Activated B cell treated with CpG ODN at 0.5 μM for 24 hours (primary cell): ENCODE data around the gene PTPRT. TPM values are rescaled to one million over a fixed set of nuclear protein-coding genes. Genes with fewer than 3 reads are reported as not detected.

Experiments
- ATAC-seq: fragments of 200-7000 bp; cut with Tn5 transposase; one replicate; pipeline ENCODE4 v1.10.0; 2021; ENCODE audit warnings: low read depth, mild to moderate bottlenecking, moderate library complexity
- CTCF ChIA-PET: fragments of 350-600 bp; sonication (Branson Sonifier 250); formaldehyde crosslinking; loops from one replicate; lab custom pipeline; 2021; ENCODE audit warnings: antibody characterized with exemption; lab: Charles Lee
- POLR2A ChIA-PET: fragments of 350-600 bp; sonication (Branson Sonifier 250); formaldehyde crosslinking; loops from one replicate; lab custom pipeline; 2021; ENCODE audit warnings: antibody characterized with exemption; lab: Charles Lee
- DNase-seq: peaks from one replicate; pipeline ENCODE4 v3.0.0; 2022
- H3K27ac Mint-ChIP-seq: one replicate; pipeline ENCODE4 v1.8.0; 2020; ENCODE audit warnings: mixed read lengths
- H3K27me3 Mint-ChIP-seq: one replicate; pipeline ENCODE4 v1.8.0; 2021; ENCODE audit warnings: mixed read lengths
- H3K36me3 Mint-ChIP-seq: one replicate; pipeline ENCODE4 v1.8.0; 2021; ENCODE audit warnings: low read depth, mixed read lengths
- H3K4me1 Mint-ChIP-seq: one replicate; pipeline ENCODE4 v1.8.0; 2021; ENCODE audit warnings: mixed read lengths
- H3K4me3 Mint-ChIP-seq: one replicate; pipeline ENCODE4 v1.8.0; 2020; ENCODE audit warnings: mild to moderate bottlenecking, mixed read lengths
- H3K9me3 Mint-ChIP-seq: one replicate; pipeline ENCODE4 v1.8.0; 2020; ENCODE audit warnings: mixed read lengths
- CTCF ChIP-seq: fragments of 200-600 bp; IDR thresholded peaks from one replicate; pipeline ENCODE4 v1.8.0; 2022; ENCODE audit warnings: antibody characterized with exemption, mild to moderate bottlenecking
- intact Hi-C: fragments of 100-400 bp; cut with micrococcal nuclease; formaldehyde crosslinking; loops from one replicate; pipeline ENCODE4 v1.15.1; 2024
- total RNA-seq: library from RNA; stranded (reverse); gene quantifications from 2 replicates; pipeline ENCODE4 v1.2.3, GENCODE V29; 2022

Gene PTPRT
- total RNA-seq, 1 donor from 2014 or later: not detected

GRCh38 chr20:42955713-42956112 lies 234.0 kb downstream of the PTPRT start:
- no peak for DNase-seq
- peaks cover 5% of the 10 kb centered on the region for H3K9me3 Mint-ChIP-seq
- no peaks in the 10 kb centered on the region for H3K4me1 Mint-ChIP-seq
- H3K4me3 Mint-ChIP-seq: no peak overlapping the region
- no peak overlapping the region for H3K27ac Mint-ChIP-seq
- H3K36me3 Mint-ChIP-seq: no peaks in the 10 kb centered on the region
- intact Hi-C loops: no loop called here
- TF ChIP-seq CTCF: no peak
- ChIA-PET POLR2A (no interaction called here), CTCF (no interaction called here)
- ATAC-seq: no peak
- peaks cover 2% of the 10 kb centered on the region for H3K27me3 Mint-ChIP-seq

DNA sequence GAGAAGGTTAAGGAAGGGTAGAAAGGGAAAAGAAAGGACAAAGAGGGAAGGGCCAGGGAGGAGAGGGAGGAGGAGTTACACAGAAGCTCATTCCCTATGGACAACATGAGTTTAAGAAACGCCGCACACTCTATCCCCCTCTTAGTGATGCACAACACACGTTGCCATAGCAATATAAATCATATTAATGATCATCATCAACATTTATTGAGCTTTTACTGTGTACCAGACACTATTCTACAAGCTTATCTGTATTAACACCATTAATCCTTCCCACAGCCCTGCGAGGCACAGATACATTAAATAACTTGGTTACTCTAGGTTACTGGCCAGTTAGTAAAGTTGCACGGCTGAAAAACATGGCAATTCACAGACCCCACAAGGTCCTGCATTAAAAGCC lies 234.8 kb downstream of the PTPRT start:
- H3K27ac Mint-ChIP-seq: no peak overlapping the region
- DNase-seq: no peak
- H3K9me3 Mint-ChIP-seq: peaks cover 5% of the 10 kb centered on the region
- H3K27me3 Mint-ChIP-seq: peaks cover 2% of the 10 kb centered on the region
- no peak overlapping the region for H3K4me3 Mint-ChIP-seq
- CTCF ChIA-PET: no interaction called here
- H3K36me3 Mint-ChIP-seq: no peaks in the 10 kb centered on the region
- ATAC-seq: no peak
- intact Hi-C loops: no loop called here
- POLR2A ChIA-PET: no interaction called here
- TF ChIP-seq CTCF: no peak
- H3K4me1 Mint-ChIP-seq: no peaks in the 10 kb centered on the region

- Mint-ChIP-seq H3K9me3 (peaks cover 11% of the 10 kb centered on the region), H3K4me1 (no peaks in the 10 kb centered on the region), H3K36me3 (no peaks in the 10 kb centered on the region), H3K4me3 (no peak overlapping the region), H3K27me3 (no peaks in the 10 kb centered on the region), H3K27ac (no peak overlapping the region)
- intact Hi-C loops: no loop called here
- no peak for ATAC-seq
- ChIA-PET POLR2A (no interaction called here), CTCF (no interaction called here)
- TF ChIP-seq CTCF: no peak
- no peak for DNase-seq
These were observed 239.8 kb downstream of the PTPRT start for GRCh38 chr20:42949950-42950349.

DNA sequence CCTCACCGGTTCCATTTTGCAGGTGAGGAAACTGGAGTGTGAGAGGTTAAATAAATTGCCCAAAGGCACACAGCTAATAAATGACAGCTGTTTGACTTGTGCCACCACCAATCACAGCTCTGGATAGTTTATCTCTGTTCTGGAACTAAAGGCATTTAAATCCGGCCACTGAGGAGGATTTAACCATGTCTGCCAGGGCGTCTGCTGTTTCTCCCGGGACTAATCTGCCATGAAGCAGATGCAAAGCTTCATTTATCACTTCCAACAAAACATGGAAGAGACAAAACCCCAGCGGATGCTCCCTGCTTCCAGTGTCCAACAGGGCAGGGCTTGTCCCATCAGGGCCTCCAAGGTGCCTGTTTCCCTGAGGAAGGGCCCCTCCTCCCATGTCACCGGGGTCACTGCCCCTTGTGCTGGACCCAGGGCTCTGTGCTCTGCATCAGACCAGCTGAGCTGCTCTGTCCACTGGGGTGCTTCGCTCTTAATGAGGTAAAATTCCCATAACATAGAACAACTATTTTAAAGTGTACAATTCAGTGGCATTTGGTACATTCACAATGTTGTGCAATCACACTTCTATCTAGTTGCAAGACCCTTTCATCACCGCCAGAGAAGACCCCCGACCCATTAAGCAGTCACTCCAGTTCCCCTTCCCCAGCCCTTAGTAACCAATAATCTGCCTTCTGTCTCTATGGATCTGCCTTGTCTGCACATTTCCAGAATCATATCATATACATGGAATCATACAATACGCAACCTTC lies 244.3 kb downstream of the PTPRT start:
- no peak overlapping the region for H3K4me3 Mint-ChIP-seq
- no peaks in the 10 kb centered on the region for H3K4me1 Mint-ChIP-seq
- intact Hi-C loops: no loop called here
- H3K9me3 Mint-ChIP-seq: peaks cover 11% of the 10 kb centered on the region
- no peaks in the 10 kb centered on the region for H3K27me3 Mint-ChIP-seq
- H3K36me3 Mint-ChIP-seq: no peaks in the 10 kb centered on the region
- CTCF ChIA-PET: no interaction called here
- DNase-seq: no peak
- TF ChIP-seq CTCF: no peak
- ATAC-seq: no peak
- no peak overlapping the region for H3K27ac Mint-ChIP-seq
- POLR2A ChIA-PET: no interaction called here

- Mint-ChIP-seq H3K36me3 (no peaks in the 10 kb centered on the region), H3K27ac (no peak overlapping the region), H3K9me3 (no peaks in the 10 kb centered on the region), H3K4me1 (no peaks in the 10 kb centered on the region), H3K27me3 (no peaks in the 10 kb centered on the region), H3K4me3 (no peak overlapping the region)
- ATAC-seq (no peak), DNase-seq (no peak)
- ChIA-PET POLR2A (no interaction called here), CTCF (no interaction called here)
- intact Hi-C loops: no loop called here
- TF ChIP-seq CTCF: no peak
These were observed 248.1 kb downstream of the PTPRT start for GRCh38 chr20:42941629-42942028.
